ELF-1 (cell line): ENCODE results near the gene CLTCL1.
"Not testable (repeated sequence)": the region's sequence is repeated elsewhere in the genome, so short reads cannot be mapped to it uniquely, and the experiment has no call there.

Experiments used
- DNase-seq: peaks from one replicate; pipeline ENCODE4 v3.0.0-alpha.2; 2016; ENCODE audit warnings: low read depth, low spot score

CLTCL1 gene

GRCh38 chr22:19176175-19176643, 115.3 kb downstream of the CLTCL1 start:
- peak; percentile 56 for DNase-seq

- DNase-seq: peak; percentile 41
These were observed 115.8 kb downstream of the CLTCL1 start for GRCh38 chr22:19175602-19176174.

- no peak for DNase-seq
These were observed 116.4 kb downstream of the CLTCL1 start for GRCh38 chr22:19175026-19175601.

GRCh38 chr22:19174106-19175025, 117.2 kb downstream of the CLTCL1 start:
- DNase-seq: peak; percentile 63

- no peak for DNase-seq
These were observed 118.2 kb downstream of the CLTCL1 start for GRCh38 chr22:19173047-19174035.

GRCh38 chr22:19172213-19173046, 119.1 kb downstream of the CLTCL1 start:
- no peak for DNase-seq

- no peak for DNase-seq
These were observed 121.6 kb downstream of the CLTCL1 start for GRCh38 chr22:19169947-19170318.

- DNase-seq: peak; percentile 21
These were observed 122.2 kb downstream of the CLTCL1 start for GRCh38 chr22:19169002-19169946.

GRCh38 chr22:19168088-19168890, 123.2 kb downstream of the CLTCL1 start:
- DNase-seq: no peak

- DNase-seq: no peak
These were observed 124.2 kb downstream of the CLTCL1 start for GRCh38 chr22:19167106-19167869.

- DNase-seq: no peak
These were observed 125.1 kb downstream of the CLTCL1 start for GRCh38 chr22:19166421-19166820.

- DNase-seq: no peak
These were observed 127.1 kb downstream of the CLTCL1 start for GRCh38 chr22:19164425-19164824.

- not testable (repeated sequence) for DNase-seq
These were observed 132.9 kb downstream of the CLTCL1 start for GRCh38 chr22:19158649-19159048.

- DNase-seq: not testable (repeated sequence)
These were observed 135.4 kb downstream of the CLTCL1 start for GRCh38 chr22:19156109-19156508.

- no peak for DNase-seq
These were observed 138.3 kb downstream of the CLTCL1 start for GRCh38 chr22:19152942-19153883.
